GM12878 (cell line): ENCODE data around the gene EPHA8.

ENCODE experiments used
- BHLHE40 ChIP-seq, 2 experiments: fragments of 450-650 bp in 1 of 2; IDR thresholded peaks; 2 replicates each; pipeline ENCODE4 v1.6.1; 2011 to 2017; ENCODE audit warnings: low read depth in 2 of 2, borderline replicate concordance in 1 of 2, improper control_type of control experiment in 1 of 2, low read length in 1 of 2, mild to moderate bottlenecking in 1 of 2
- CTCF ChIP-seq, 3 experiments: IDR thresholded peaks in 2 of 3; conservative IDR thresholded peaks in 1 of 3; 2 replicates each; pipeline ENCODE4 v1.5.1; 2011; ENCODE audit warnings: low read depth in 3 of 3, low read length in 3 of 3, mild to moderate bottlenecking in 3 of 3, control low read depth in 2 of 3, moderate library complexity in 2 of 3, inconsistent platforms in 1 of 3, mixed read lengths in 1 of 3; ENCODE audit not compliant: control insufficient read depth in 2 of 3, insufficient read depth in 1 of 3; ENCODE audit errors: extremely low read depth in 1 of 3
- RBBP5 ChIP-seq: fragments of 200-600 bp; sonication (generic); conservative IDR thresholded peaks from 2 replicates; pipeline ENCODE4 v1.6.1; 2016
- TF ChIP-seq, protein P1 (sequence below): fragments of 450-650 bp; IDR thresholded peaks from 2 replicates; pipeline ENCODE4 v1.6.1; 2016; ENCODE audit warnings: mild to moderate bottlenecking
- TF ChIP-seq, protein P2 (sequence below): fragments of 150-350 bp; IDR thresholded peaks from 2 replicates; pipeline ENCODE4 v1.6.1; 2016; ENCODE audit warnings: low read depth, low read length

DNA sequence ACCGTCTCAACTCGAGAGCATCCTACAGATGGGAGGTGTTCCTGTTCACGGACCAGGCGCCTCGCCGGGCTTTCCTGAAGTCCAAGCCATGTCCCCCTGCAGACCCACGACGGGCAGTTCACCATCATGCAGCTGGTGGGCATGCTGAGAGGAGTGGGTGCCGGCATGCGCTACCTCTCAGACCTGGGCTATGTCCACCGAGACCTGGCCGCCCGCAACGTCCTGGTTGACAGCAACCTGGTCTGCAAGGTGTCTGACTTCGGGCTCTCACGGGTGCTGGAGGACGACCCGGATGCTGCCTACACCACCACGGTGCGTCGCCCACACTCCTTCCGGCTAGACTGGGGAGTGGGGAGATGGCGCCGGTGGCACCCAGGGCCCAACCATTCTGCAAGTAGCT lies 35.4 kb downstream of the EPHA8 start:
- TF ChIP-seq BHLHE40 (IDR thresholded peaks at IDR 0.05; ENCODE audit: borderline replicate concordance in 1 of 2, low read depth in 2 of 2, low read length in 1 of 2) (no peak), CTCF (IDR thresholded peaks at IDR 0.05 in 2 of 3, conservative IDR thresholded peaks at IDR 0.05 in 1 of 3; ENCODE audit: control insufficient read depth in 2 of 3, extremely low read depth in 1 of 3, insufficient read depth in 1 of 3, low read depth in 3 of 3, low read length in 3 of 3) (no peak), RBBP5 (no peak)
- TF ChIP-seq, protein P1, sequence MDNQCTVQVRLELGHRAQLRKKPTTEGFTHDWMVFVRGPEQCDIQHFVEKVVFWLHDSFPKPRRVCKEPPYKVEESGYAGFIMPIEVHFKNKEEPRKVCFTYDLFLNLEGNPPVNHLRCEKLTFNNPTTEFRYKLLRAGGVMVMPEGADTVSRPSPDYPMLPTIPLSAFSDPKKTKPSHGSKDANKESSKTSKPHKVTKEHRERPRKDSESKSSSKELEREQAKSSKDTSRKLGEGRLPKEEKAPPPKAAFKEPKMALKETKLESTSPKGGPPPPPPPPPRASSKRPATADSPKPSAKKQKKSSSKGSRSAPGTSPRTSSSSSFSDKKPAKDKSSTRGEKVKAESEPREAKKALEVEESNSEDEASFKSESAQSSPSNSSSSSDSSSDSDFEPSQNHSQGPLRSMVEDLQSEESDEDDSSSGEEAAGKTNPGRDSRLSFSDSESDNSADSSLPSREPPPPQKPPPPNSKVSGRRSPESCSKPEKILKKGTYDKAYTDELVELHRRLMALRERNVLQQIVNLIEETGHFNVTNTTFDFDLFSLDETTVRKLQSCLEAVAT, result no peak
- TF ChIP-seq, protein P2, sequence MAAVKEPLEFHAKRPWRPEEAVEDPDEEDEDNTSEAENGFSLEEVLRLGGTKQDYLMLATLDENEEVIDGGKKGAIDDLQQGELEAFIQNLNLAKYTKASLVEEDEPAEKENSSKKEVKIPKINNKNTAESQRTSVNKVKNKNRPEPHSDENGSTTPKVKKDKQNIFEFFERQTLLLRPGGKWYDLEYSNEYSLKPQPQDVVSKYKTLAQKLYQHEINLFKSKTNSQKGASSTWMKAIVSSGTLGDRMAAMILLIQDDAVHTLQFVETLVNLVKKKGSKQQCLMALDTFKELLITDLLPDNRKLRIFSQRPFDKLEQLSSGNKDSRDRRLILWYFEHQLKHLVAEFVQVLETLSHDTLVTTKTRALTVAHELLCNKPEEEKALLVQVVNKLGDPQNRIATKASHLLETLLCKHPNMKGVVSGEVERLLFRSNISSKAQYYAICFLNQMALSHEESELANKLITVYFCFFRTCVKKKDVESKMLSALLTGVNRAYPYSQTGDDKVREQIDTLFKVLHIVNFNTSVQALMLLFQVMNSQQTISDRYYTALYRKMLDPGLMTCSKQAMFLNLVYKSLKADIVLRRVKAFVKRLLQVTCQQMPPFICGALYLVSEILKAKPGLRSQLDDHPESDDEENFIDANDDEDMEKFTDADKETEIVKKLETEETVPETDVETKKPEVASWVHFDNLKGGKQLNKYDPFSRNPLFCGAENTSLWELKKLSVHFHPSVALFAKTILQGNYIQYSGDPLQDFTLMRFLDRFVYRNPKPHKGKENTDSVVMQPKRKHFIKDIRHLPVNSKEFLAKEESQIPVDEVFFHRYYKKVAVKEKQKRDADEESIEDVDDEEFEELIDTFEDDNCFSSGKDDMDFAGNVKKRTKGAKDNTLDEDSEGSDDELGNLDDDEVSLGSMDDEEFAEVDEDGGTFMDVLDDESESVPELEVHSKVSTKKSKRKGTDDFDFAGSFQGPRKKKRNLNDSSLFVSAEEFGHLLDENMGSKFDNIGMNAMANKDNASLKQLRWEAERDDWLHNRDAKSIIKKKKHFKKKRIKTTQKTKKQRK, result no peak
